ENCODE measurements around the gene COX8C. TPM values are rescaled to one million over a fixed set of nuclear protein-coding genes. Genes with fewer than 3 reads are reported as not detected.
"Not testable (repeated sequence)": the region's sequence is repeated elsewhere in the genome, so short reads cannot be mapped to it uniquely, and the experiment has no call there.

Gene COX8C
- total RNA-seq, 1 experiment from 2014 or later = not detected

GRCh38 chr14:93381644-93382043, 34.7 kb downstream of the COX8C start:
- no peaks in the 10 kb centered on the region for H3K9me2 ChIP-seq (ENCODE audit: insufficient read depth)
- intact Hi-C loops (cut with micrococcal nuclease; ENCODE audit: unreplicated experiment) = no loop called here
- CTCF ChIA-PET = no interaction called here
- BruUV-seq (replicated peaks) = no TSS peak
- H3K27me3 ChIP-seq (ENCODE audit: insufficient read depth, low read depth) = peaks cover 66% of the 10 kb centered on the region
- no peaks in the 10 kb centered on the region for H3K9me3 ChIP-seq (ENCODE audit: insufficient read depth, low read depth)
- no peaks in the 10 kb centered on the region for H3K4me1 ChIP-seq (replicated peaks; ENCODE audit: insufficient read depth)
- no peaks in the 10 kb centered on the region for H3K36me3 ChIP-seq (ENCODE audit: low read depth)
- no peak for DNase-seq
- TF ChIP-seq, protein P1, sequence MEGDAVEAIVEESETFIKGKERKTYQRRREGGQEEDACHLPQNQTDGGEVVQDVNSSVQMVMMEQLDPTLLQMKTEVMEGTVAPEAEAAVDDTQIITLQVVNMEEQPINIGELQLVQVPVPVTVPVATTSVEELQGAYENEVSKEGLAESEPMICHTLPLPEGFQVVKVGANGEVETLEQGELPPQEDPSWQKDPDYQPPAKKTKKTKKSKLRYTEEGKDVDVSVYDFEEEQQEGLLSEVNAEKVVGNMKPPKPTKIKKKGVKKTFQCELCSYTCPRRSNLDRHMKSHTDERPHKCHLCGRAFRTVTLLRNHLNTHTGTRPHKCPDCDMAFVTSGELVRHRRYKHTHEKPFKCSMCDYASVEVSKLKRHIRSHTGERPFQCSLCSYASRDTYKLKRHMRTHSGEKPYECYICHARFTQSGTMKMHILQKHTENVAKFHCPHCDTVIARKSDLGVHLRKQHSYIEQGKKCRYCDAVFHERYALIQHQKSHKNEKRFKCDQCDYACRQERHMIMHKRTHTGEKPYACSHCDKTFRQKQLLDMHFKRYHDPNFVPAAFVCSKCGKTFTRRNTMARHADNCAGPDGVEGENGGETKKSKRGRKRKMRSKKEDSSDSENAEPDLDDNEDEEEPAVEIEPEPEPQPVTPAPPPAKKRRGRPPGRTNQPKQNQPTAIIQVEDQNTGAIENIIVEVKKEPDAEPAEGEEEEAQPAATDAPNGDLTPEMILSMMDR (conservative IDR thresholded peaks at IDR 0.05) = no peak
- TF ChIP-seq EZH2 (IDR thresholded peaks at IDR 0.05; ENCODE audit: low read depth) = no peak
- H3K27ac ChIP-seq = no peak overlapping the region
- H3K4me3 ChIP-seq = no peak overlapping the region
- no peaks in the 10 kb centered on the region for H3K79me2 ChIP-seq (ENCODE audit: low read depth)
- no peak overlapping the region for H2AFZ ChIP-seq
- H3K4me2 ChIP-seq = no peak overlapping the region
- H4K20me1 ChIP-seq (ENCODE audit: insufficient read depth) = no peaks in the 10 kb centered on the region
- no peaks in the 10 kb centered on the region for H3F3A ChIP-seq (ENCODE audit: insufficient read depth, low read depth)
- POLR2A ChIA-PET (ENCODE audit: unreplicated experiment) = no interaction called here

- intact Hi-C loops (cut with micrococcal nuclease; ENCODE audit: unreplicated experiment); POLR2A ChIA-PET (ENCODE audit: unreplicated experiment); H3K79me2 ChIP-seq (ENCODE audit: low read depth); H3F3A ChIP-seq (ENCODE audit: insufficient read depth, low read depth); H3K27ac ChIP-seq; DNase-seq; H3K9me3 ChIP-seq (ENCODE audit: insufficient read depth, low read depth); BruUV-seq (replicated peaks); CTCF ChIA-PET; H3K4me2 ChIP-seq; H3K4me1 ChIP-seq (replicated peaks; ENCODE audit: insufficient read depth); H3K36me3 ChIP-seq (ENCODE audit: low read depth); H4K20me1 ChIP-seq (ENCODE audit: insufficient read depth); H3K4me3 ChIP-seq; H2AFZ ChIP-seq; H3K9me2 ChIP-seq (ENCODE audit: insufficient read depth): not testable (repeated sequence)
- peaks cover 63% of the 10 kb centered on the region for H3K27me3 ChIP-seq (ENCODE audit: insufficient read depth, low read depth)
These were observed 37.3 kb downstream of the COX8C start for GRCh38 chr14:93384256-93384655.

DNA sequence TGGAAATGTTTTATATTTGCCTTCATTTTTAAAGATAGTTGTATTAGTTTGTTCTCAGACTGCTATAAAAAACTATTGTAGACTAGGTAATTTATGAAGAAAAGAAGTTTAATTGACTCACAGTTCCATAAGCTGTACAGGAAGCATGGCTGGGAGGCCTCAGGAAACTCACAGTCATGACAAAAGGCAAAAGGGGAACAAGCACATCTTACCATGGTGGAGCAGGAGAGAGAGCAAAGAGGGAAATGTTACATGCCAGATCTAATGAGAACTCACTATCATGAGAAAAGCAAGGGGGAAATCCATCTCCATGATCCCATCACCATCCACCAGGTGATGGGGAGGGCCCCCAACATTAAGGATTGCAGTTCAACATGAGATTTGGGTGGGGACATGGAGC, 48.2 kb downstream of the COX8C start:
- Histone ChIP-seq H3F3A (ENCODE audit: insufficient read depth, low read depth) (0 out of 2 replicates have a peak, but pooled peaks cover 3% of the 10 kb centered on the region), H3K9me3 (ENCODE audit: insufficient read depth, low read depth) (no peaks in the 10 kb centered on the region), H2AFZ (no peak overlapping the region), H3K9me2 (ENCODE audit: insufficient read depth) (no peaks in the 10 kb centered on the region), H3K4me2 (no peak overlapping the region), H3K4me3 (no peak overlapping the region), H3K27ac (no peak overlapping the region), H3K79me2 (ENCODE audit: low read depth) (no peaks in the 10 kb centered on the region), H3K27me3 (ENCODE audit: insufficient read depth, low read depth) (peaks cover 4% of the 10 kb centered on the region; the same call in 1 of the 2 replicates), H3K36me3 (ENCODE audit: low read depth) (no peaks in the 10 kb centered on the region), H4K20me1 (ENCODE audit: insufficient read depth) (no peaks in the 10 kb centered on the region), H3K4me1 (replicated peaks; ENCODE audit: insufficient read depth) (no peaks in the 10 kb centered on the region)
- ChIA-PET CTCF (no interaction called here), POLR2A (ENCODE audit: unreplicated experiment) (no interaction called here)
- DNase-seq = no peak
- BruUV-seq (replicated peaks) = no TSS peak
- intact Hi-C loops (cut with micrococcal nuclease; ENCODE audit: unreplicated experiment) = no loop called here
- TF ChIP-seq, protein P1 (conservative IDR thresholded peaks at IDR 0.05) = no peak
- TF ChIP-seq EZH2 (IDR thresholded peaks at IDR 0.05; ENCODE audit: low read depth) = no peak

GRCh38 chr14:93396456-93396855, 49.5 kb downstream of the COX8C start:
- Histone ChIP-seq H2AFZ (no peak overlapping the region), H3K27me3 (ENCODE audit: insufficient read depth, low read depth) (peaks cover 16% of the 10 kb centered on the region), H3K4me1 (replicated peaks; ENCODE audit: insufficient read depth) (no peaks in the 10 kb centered on the region), H3K36me3 (ENCODE audit: low read depth) (no peaks in the 10 kb centered on the region), H3K9me2 (ENCODE audit: insufficient read depth) (no peaks in the 10 kb centered on the region), H3K9me3 (ENCODE audit: insufficient read depth, low read depth) (no peaks in the 10 kb centered on the region), H3K4me2 (no peak overlapping the region), H3K79me2 (ENCODE audit: low read depth) (no peaks in the 10 kb centered on the region), H3F3A (ENCODE audit: insufficient read depth, low read depth) (0 out of 2 replicates have a peak, but pooled peaks cover 3% of the 10 kb centered on the region), H4K20me1 (ENCODE audit: insufficient read depth) (no peaks in the 10 kb centered on the region), H3K27ac (no peak overlapping the region), H3K4me3 (no peak overlapping the region)
- TF ChIP-seq, protein P1 (conservative IDR thresholded peaks at IDR 0.05) = no peak
- TF ChIP-seq EZH2 (IDR thresholded peaks at IDR 0.05; ENCODE audit: low read depth) = no peak
- ChIA-PET POLR2A (ENCODE audit: unreplicated experiment) (interaction anchor here (0.6 kb wide), 1 partner anchor 100 kb away, joined by 5 read pairs; no protein-coding TSS in a partner anchor), CTCF (no interaction called here)
- DNase-seq = no peak
- no TSS peak for BruUV-seq (replicated peaks)
- intact Hi-C loops (cut with micrococcal nuclease; ENCODE audit: unreplicated experiment) = no loop called here
